SHP77 treated with DMSO at 0.1 percent for 48 hours (cell line): Measurements from ENCODE around the gene SELENOH.
A peak's percentile ranks its signal among the peaks of the same experiment; 100 is the strongest.
"Not testable (repeated sequence)": the region's sequence is repeated elsewhere in the genome, so short reads cannot be mapped to it uniquely, and the experiment has no call there.

ENCODE experiments used
- DNase-seq: peaks from one replicate; lab custom pipeline; 2025; lab: John Stamatoyannopoulos, UW

The SELENOH gene, protein sequence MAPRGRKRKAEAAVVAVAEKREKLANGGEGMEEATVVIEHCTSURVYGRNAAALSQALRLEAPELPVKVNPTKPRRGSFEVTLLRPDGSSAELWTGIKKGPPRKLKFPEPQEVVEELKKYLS

GRCh38 chr11:57741132-57742086, at the start of gene SELENOH:
TSS of gene SELENOH (plus strand) at chr11:57741491. CDS start at chr11:57741596, 105 bp downstream.
- peak; percentile 70 for DNase-seq

GRCh38 chr11:57698843-57699365, 42.4 kb upstream of the SELENOH start:
- no peak for DNase-seq

DNA sequence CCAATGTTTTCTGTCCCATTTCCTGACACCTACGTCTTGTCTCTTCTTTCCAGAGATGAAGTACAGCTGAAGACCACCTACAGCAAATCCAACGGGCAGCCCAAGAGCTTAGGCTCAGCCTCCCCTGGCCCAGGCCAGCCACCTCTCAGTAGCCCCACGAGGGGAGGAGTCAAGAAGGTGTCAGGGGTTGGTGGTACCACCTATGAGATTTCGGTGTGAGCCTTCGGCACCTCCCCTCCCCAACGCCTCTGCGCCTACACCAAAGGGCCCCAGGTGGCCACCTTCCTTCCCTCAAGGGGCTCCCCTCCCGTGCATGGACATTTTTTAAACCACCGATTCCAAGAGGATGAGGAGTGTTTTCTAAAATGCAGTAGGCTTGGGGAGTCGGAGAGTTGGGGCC, 41.5 kb upstream of the SELENOH start:
- no peak for DNase-seq

DNA sequence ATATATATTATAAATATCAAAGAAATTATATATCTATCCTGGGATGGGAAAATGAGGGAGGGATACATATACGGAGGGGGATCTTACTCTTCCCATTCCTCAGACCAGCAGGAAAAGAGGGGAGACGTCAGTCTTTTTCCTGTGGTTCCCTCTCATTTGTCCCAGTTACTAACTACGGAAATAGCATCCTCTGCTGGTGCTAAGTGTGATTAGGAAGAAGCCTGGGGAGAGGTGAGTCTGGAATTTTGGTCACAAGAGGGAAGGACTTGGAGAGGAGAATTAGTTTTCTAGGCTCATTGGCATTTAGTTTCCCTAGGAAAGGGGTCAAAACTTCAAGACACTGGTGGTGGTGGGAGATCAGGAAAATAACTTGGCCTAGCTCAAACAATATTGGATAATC, 40.9 kb upstream of the SELENOH start:
- no peak for DNase-seq

GRCh38 chr11:57703341-57703740, 38.0 kb upstream of the SELENOH start:
- no peak for DNase-seq

- DNase-seq = no peak
Measured at GRCh38 chr11:57704932-57705331, 36.4 kb upstream of the SELENOH start.

DNA sequence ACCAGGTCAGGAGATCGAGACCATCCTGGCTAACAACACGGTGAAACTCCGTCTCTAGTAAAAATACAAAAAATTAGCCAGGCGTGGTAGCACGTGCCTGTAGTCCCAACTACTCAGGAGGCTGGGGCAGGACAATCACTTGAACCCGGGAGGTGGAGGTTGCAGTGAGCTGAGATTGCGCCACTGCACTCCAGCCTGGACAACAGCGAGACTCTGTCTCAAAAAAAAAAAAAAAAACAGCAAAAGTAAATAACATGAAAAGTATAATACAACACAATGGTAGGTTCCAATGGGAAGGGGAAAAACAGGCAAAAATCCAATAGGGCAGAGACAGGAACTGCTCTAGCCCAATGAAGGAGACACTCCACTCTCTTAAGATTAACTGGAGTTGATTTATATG, 35.9 kb upstream of the SELENOH start:
- DNase-seq = not testable (repeated sequence)

DNA sequence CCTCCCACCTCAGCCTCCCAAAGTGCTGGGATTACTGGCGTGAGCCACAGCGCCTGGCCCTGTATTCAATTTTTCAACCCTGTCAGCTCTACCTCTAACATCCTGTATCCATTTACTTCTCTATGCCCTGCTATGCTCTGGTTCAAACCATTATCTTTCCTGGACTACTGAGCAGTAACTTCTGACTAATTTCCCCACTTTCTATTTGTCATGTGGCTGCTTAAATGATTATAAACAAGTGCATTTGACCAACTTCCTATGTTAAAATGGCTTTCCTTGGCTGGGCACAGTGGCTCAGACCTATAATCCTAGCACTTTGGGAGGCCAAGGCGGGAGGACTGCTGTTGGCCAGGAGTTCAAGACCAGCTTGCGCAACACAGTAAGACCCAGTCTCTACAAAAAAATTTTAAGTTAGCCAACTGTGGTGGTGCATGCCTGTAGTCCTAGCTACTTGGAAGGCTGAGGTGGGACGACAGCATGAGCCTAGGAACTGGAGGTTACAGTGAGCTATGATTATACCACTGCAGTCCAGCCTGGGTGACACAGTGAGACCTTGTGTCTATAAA, 31.4 kb upstream of the SELENOH start:
- no peak for DNase-seq

- DNase-seq = peak; percentile 32
Measured at GRCh38 chr11:57711414-57712255, 29.7 kb upstream of the SELENOH start, which contains the start of gene MED19. TSS of gene MED19 (minus strand) at chr11:57712215. CDS start at chr11:57712179, 36 bp downstream.

GRCh38 chr11:57712256-57713150, 28.8 kb upstream of the SELENOH start, which contains the start of gene TMX2:
TSS of gene TMX2 (plus strand) at chr11:57712593. CDS start at chr11:57712619, 26 bp downstream.
- peak; percentile 91 for DNase-seq

DNA sequence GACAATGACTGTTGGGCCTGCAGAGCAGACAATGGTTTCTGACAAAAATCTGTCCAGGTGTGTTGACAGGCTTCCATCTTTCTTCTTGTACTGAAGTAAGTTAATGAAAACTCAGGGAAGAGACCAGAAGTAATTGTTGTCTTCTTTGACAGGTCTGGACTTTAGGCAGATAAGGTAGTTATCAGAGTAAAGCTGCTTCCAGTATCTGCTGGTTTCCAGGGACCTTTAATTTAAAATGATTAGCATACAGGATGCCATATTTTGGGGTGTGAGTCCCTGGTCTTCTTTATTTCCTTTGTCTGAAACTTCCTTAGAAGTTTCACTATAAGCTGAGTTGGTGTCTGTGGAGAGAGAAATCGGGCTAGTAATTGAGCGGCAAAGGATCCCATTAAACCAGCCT, 27.5 kb upstream of the SELENOH start:
- no peak for DNase-seq

DNA sequence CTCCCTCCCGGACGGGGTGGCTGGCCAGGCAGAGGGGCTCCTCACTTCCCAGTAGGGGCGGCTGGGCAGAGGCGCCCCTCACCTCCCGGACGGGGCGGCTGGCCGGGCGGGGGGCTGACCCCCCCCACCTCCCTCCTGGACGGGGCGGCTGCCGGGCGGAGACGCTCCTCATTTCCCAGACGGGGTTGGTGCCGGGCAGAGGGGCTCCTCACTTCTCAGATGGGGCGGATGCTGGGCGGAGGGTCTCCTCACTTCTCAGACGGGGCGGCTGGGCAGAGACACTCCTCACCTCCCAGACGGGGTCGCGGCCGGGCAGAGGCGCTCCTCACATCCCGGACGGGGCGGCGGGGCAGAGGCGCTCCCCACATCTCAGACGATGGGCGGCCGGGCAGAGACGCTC, 24.6 kb upstream of the SELENOH start:
- not testable (repeated sequence) for DNase-seq

GRCh38 chr11:57727185-57727584, 14.1 kb upstream of the SELENOH start:
- no peak for DNase-seq

GRCh38 chr11:57728829-57729228, 12.5 kb upstream of the SELENOH start:
- DNase-seq = no peak

DNA sequence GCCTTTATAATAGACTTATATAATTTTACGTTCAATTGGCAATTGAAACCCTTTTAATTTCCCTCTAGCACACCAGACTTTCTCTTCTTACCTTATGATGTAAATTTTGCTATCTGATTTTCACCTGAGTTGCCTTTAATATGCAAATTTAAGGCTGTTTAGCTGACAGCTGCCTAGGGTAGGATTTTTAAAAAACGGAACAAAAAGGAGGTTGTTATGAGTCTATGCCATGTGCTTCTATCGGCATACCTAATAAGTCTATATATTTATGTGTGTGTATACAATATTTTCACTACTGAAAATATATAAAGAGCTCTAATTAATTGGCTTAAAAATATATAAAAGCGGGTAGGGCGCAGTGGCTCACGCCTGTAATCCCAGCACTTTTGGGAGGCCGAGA, 11.8 kb upstream of the SELENOH start:
- no peak for DNase-seq

GRCh38 chr11:57732661-57733060, 8.6 kb upstream of the SELENOH start:
- no peak for DNase-seq

- DNase-seq = no peak
Measured at GRCh38 chr11:57735619-57736298, 5.5 kb upstream of the SELENOH start.

GRCh38 chr11:57742087-57742452, 779 bp downstream of the SELENOH start:
- no peak for DNase-seq

DNA sequence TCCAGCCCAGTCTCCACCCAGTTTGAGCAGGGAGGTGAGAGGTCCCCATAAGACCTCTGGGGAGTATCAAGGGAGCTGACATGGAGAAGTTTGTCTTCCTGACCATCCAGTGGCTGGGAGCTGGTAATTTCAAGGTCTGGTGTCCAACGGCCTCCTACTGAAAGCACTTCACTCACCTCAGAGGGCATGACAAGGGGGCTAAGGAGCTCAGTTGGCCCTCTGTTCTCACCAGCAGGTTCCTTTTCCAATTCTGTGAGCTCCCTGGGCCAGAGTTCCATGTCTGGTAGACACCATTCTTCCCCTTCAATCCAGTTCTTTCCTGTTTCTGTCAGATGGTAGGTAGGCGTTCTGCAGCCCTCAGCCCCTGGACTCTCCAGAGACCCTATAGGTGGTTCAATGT, 3.1 kb downstream of the SELENOH start:
- no peak for DNase-seq

DNA sequence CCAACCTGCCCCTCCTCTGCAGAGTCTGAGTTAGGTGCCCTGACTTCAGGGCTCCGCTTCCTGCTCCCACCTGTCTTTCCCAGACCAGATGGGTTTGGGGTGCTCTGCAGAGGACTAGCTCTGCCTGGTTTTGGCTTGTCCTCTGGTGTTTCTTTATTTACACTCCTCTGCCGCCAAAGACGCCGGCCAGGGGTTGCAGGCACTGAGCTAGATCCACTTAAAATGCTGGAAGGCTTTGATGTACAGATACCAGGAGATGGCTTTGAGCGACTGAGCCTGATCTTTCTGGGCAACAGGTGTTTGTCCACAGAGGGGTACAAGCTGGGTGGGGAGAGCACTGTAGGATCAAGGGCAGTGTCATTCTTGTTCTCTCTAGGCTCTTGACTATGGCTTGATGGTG, 3.9 kb downstream of the SELENOH start:
- no peak for DNase-seq
